ENCODE results near the gene MOSPD3. TPM values are rescaled to one million over a fixed set of nuclear protein-coding genes. Genes with fewer than 3 reads are reported as not detected.
A peak's percentile ranks its signal among the peaks of the same experiment; 100 is the strongest.

MOSPD3 gene
- total RNA-seq, 1 donor from 2014 or later, result 11.0 TPM

DNA sequence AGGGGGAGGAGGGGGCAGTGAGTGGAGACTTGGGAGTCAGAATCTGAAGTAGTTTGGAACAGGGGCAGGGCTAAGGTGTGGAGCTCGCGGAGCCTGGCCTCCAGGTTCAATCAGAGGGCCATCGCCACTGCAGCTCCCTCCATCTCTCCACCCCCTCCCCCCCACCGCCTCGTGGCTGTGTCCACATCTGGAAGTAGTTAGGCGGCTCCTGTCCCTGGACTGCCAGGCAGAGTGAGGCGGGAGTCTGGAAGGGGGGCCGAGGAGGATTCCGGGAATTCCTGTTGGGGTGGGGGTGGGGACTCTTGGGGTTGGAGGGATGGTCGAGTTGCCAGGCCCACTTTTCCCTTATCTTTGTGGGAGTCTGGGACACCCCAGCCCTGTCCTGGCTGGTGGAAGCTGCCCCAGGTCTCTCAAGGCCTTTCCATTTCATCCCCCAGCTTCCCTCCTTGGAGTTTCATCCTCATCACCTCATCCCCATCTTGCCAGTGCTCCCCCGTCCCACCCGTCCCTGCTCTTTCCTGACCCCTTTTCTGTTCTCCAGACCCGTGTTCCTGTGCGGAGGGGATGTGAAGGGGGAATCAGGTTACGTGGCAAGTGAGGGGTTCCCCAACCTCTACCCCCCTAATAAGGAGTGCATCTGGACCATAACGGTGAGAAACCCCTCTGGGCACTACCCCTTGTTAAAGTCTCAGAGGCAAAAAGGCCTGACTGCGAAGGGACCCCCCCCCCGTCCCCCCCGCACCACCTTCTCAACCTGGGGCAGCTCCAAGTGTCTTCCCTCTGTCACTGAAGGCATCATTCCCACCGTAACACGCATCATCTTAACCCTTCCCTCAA is 9.2 kb upstream of the MOSPD3 start:
- peak overlapping the region; percentile 87 to 88 for H3K27ac ChIP-seq
- H3K4me1 ChIP-seq, result peaks cover 0 to 24% of the 10 kb centered on the region in 2 donors
- TF ChIP-seq, protein P1, sequence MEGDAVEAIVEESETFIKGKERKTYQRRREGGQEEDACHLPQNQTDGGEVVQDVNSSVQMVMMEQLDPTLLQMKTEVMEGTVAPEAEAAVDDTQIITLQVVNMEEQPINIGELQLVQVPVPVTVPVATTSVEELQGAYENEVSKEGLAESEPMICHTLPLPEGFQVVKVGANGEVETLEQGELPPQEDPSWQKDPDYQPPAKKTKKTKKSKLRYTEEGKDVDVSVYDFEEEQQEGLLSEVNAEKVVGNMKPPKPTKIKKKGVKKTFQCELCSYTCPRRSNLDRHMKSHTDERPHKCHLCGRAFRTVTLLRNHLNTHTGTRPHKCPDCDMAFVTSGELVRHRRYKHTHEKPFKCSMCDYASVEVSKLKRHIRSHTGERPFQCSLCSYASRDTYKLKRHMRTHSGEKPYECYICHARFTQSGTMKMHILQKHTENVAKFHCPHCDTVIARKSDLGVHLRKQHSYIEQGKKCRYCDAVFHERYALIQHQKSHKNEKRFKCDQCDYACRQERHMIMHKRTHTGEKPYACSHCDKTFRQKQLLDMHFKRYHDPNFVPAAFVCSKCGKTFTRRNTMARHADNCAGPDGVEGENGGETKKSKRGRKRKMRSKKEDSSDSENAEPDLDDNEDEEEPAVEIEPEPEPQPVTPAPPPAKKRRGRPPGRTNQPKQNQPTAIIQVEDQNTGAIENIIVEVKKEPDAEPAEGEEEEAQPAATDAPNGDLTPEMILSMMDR (IDR thresholded peaks at IDR 0.05), result no peak
- DNase-seq (ENCODE audit: low spot score in 2 of 2), result peak in 1 of 2 donors; percentile 91
- H3K27me3 ChIP-seq, result no peaks in the 10 kb centered on the region
- no peaks in the 10 kb centered on the region for H3K9me3 ChIP-seq
- H3K36me3 ChIP-seq, result no peaks in the 10 kb centered on the region
- H3K4me3 ChIP-seq, result peak overlapping the region; percentile 89 to 91
- intact Hi-C loops (cut with DNase I), result loop anchor here (5.0 kb wide), 1 partner anchor 264 kb away; the partner anchor contains the start of gene TRIP6

DNA sequence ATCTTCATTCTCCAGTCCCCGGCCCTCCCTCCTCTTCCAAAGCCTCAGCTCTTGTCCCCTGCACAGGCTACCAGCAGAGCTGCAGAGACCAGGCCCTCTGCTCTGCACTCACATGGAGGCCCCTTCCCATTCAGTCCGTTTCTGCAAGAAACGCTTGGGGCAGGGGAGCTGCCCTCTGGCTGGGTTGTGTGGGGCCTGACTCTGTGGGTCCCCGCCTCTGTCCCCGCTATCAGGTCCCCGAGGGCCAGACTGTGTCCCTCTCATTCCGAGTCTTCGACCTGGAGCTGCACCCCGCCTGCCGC is 8.7 kb upstream of the MOSPD3 start:
- no peaks in the 10 kb centered on the region for H3K9me3 ChIP-seq
- H3K27me3 ChIP-seq, result no peaks in the 10 kb centered on the region
- H3K4me3 ChIP-seq, result peak overlapping the region; percentile 89 to 91
- intact Hi-C loops (cut with DNase I), result loop anchor here (1.0 to 5.0 kb wide), 4 partner anchors 9 to 264 kb away; partner anchors contain the start of genes FBXO24, GNB2, LRCH4 and MOSPD3
- peaks cover 0 to 24% of the 10 kb centered on the region in 2 donors for H3K4me1 ChIP-seq
- peak overlapping the region; percentile 87 to 88 for H3K27ac ChIP-seq
- no peaks in the 10 kb centered on the region for H3K36me3 ChIP-seq
- DNase-seq (ENCODE audit: low spot score in 2 of 2), result no peak
- TF ChIP-seq, protein P1 (IDR thresholded peaks at IDR 0.05), result no peak

DNA sequence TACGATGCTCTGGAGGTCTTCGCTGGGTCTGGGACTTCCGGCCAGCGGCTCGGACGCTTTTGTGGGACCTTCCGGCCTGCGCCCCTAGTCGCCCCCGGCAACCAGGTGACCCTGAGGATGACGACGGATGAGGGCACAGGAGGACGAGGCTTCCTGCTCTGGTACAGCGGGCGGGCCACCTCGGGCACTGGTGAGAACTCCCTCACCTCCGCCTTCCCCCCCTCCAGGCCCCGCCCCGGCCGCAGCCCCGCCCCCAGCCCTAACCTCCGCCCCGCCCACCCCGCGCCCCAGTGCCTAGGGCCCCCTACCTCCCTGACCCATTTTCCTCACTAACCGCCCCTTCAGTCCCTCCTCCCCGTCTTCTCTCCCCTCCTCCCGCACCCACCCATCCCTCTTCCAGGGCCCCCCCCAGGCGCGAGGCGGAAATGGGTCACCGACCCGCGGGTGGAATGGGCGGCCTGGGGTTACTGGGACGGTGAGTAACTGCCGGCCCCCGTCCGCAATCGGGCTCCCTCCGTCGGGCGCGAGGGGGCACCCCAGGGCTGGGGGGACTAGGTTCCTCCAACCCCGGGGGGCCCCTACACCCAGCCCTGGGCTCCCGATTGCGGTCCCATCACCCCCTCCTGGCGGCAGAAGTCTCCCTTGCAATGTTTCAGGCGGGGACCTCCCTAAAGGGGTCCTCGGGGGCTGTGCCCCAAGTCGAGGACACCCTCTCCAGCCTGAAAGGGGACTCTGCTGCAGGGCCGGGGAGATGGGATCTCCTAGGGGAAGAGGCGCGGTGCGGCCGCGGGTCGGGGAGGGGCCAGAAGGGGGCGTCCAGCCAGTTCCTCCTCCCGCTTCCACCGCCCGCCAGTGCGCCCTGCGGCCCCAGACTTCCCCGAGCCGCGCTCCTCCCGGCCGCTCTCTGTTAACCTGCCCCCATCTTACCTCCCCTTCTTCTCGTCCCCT is 8.0 kb upstream of the MOSPD3 start:
- H3K9me3 ChIP-seq, result no peaks in the 10 kb centered on the region
- TF ChIP-seq, protein P1 (IDR thresholded peaks at IDR 0.05), result peak; percentile 39 to 60 (median 47)
- H3K4me1 ChIP-seq, result peaks cover 0 to 24% of the 10 kb centered on the region in 2 donors
- DNase-seq (ENCODE audit: low spot score in 2 of 2), result peak in 1 of 2 donors; percentile 89
- intact Hi-C loops (cut with DNase I), result loop anchor here (1.0 to 5.0 kb wide), 4 partner anchors 8 to 263 kb away; partner anchors contain the start of genes FBXO24, GNB2, LRCH4 and MOSPD3
- no peaks in the 10 kb centered on the region for H3K27me3 ChIP-seq
- peak overlapping the region; percentile 87 to 88 for H3K27ac ChIP-seq
- peak overlapping the region; percentile 89 to 91 for H3K4me3 ChIP-seq
- H3K36me3 ChIP-seq, result no peaks in the 10 kb centered on the region

DNA sequence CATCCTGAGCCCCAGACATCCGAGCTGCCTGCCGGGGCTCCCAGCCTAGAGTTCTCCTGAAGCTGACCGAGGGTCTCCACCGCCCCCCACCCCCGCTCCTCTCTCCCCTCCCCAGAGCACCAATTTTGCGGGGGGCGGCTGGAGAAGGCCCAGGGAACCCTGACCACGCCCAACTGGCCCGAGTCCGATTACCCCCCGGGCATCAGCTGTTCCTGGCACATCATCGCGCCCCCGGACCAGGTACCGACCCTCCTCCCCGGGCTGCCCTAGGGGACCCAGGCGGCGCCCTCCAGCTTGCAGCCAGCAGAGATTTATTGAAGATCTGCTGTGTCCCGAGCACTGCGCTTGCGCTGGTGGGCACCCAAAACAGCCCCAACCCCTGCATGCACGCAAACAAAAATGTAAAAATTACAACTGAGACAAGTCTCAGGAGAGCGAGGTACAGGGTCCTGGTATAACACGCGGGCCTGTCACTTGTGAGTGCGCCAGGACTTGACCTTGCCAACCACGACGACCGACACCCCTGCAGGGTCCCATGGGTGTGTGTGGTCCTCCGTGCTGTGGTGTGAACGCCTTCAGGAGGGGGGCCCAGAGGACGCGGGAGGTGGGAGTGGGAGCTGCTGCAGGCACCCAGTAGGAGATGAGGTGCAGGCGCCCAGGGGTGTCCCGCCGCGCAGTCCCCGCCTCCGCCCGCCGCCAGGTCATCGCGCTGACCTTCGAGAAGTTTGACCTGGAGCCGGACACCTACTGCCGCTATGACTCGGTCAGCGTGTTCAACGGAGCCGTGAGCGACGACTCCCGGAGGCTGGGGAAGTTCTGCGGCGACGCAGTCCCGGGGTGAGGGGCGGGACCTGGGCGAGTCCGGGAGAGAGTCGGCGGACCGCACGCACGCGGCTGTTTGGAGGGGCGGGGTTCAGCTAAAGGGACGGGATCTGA is 7.1 kb upstream of the MOSPD3 start:
- H3K4me1 ChIP-seq, result peaks cover 0 to 24% of the 10 kb centered on the region in 2 donors

More for the DNA sequence above, 7.1 kb upstream of the MOSPD3 start:
- Histone ChIP-seq H3K4me3 (peak overlapping the region; percentile 89 to 91), H3K9me3 (no peaks in the 10 kb centered on the region), H3K27ac (peak overlapping the region; percentile 87 to 88), H3K27me3 (no peaks in the 10 kb centered on the region), H3K36me3 (no peaks in the 10 kb centered on the region)
- TF ChIP-seq, protein P1 (IDR thresholded peaks at IDR 0.05), result no peak
- no peak for DNase-seq (ENCODE audit: low spot score in 2 of 2)
- intact Hi-C loops (cut with DNase I), result loop anchor here (1.0 to 5.0 kb wide), 4 partner anchors 7 to 262 kb away; partner anchors contain the start of genes FBXO24, GNB2, LRCH4 and MOSPD3

Measured in ascending aorta (tissue), 2 donors.